ENCODE data around the gene DNAJC11.

DNA sequence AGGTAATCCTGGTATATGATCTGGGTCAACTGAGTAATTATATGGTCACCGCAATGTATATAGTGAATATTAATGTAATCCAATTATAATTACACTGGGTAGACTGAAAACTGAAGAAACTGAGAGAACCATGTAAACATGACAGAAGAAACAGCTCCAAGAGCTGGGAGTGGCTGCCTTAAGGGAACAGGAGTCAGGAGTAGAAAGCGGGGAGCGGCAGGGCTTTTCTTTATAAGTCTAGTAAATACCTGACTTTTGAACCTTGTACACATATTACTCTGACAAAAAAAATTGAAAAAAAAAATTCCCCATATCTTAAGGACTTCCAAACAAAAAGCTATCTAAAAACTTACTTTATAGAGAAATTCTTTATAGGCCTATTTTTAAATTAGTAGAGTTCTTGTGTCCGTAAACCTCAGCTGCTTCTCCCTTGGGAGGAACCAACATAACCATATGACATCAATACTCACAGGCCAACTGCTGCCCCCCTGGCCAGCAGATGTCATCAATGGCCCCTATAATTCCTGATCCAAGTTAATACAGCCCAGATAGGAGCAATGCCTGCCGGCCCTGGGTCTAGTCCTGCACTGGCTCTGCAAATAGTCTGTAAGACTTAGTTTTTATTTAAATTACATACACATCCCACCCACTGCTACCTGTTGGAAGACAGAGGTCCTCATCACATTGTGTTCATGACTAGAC is 43.1 kb downstream of the DNAJC11 start:
- TF ChIP-seq POLR2A (IDR thresholded peaks at IDR 0.05): no peak
- TF ChIP-seq POLR2AphosphoS5 (IDR thresholded peaks at IDR 0.05): no peak
